SU-DHL-6 (cell line): Measurements from ENCODE around the gene HYOU1.

Experiments used
- CTCF ChIP-seq: fragments of 200-600 bp; sonication (generic); IDR thresholded peaks from one replicate; pipeline ENCODE4 v1.5.1; 2017; ENCODE audit warnings: antibody characterized with exemption, mild to moderate bottlenecking, low read length, moderate library complexity; ENCODE audit not compliant: insufficient read depth, poor library complexity, severe bottlenecking
- EZH2phosphoT487 ChIP-seq: fragments of 200-600 bp; sonication (generic), shearing (Covaris generic); conservative IDR thresholded peaks from 2 replicates; pipeline ENCODE4 v1.6.1; 2018; ENCODE audit warnings: mild to moderate bottlenecking, antibody characterized with exemption, low read length, moderate library complexity, mixed read lengths

GRCh38 chr11:119081682-119082260 is 24.8 kb upstream of the HYOU1 start:
- TF ChIP-seq CTCF (no peak), EZH2phosphoT487 (no peak)
